Muscle of back (tissue), 13 donors: Measurements from ENCODE around the gene ESPNL. TPM values are rescaled to one million over a fixed set of nuclear protein-coding genes. Genes with fewer than 3 reads are reported as not detected.
"Not testable (repeated sequence)": the region's sequence is repeated elsewhere in the genome, so short reads cannot be mapped to it uniquely, and the experiment has no call there.

Source experiments
- DNase-seq, 3 donors: peaks; one replicate each; pipeline versions ENCODE4 v3.0.0 to v3.0.0-alpha.2; 2013
- long read RNA-seq, 9 donors: transcript quantifications; one replicate each; lab custom pipeline, GENCODE V29; 2026
- polyA plus RNA-seq, 10 donors: library from polyadenylated mRNA; unstranded; fragments of 120-200 nt; gene quantifications; one replicate each; pipeline ENCODE4 v1.2.1, GENCODE V29; 2013; ENCODE audit not compliant: insufficient read length in 10 of 10

The ESPNL gene
- 1 to 10 TPM in 6 of 10 donors, under 1 TPM in 4; 0.30 to 2.2 (median 1.1) TPM for polyA plus RNA-seq
- long read RNA-seq, donor 1: 0 reads
- long read RNA-seq, donor 2: 0 reads
- long read RNA-seq, donor 3: 0 reads
- long read RNA-seq, donor 4: 0 reads
- long read RNA-seq, donor 5: 0 reads
- long read RNA-seq, donor 6: 0 reads
- long read RNA-seq, donor 7: 0 reads
- long read RNA-seq, donor 8: 0 reads
- long read RNA-seq, donor 9: 0 reads

DNA sequence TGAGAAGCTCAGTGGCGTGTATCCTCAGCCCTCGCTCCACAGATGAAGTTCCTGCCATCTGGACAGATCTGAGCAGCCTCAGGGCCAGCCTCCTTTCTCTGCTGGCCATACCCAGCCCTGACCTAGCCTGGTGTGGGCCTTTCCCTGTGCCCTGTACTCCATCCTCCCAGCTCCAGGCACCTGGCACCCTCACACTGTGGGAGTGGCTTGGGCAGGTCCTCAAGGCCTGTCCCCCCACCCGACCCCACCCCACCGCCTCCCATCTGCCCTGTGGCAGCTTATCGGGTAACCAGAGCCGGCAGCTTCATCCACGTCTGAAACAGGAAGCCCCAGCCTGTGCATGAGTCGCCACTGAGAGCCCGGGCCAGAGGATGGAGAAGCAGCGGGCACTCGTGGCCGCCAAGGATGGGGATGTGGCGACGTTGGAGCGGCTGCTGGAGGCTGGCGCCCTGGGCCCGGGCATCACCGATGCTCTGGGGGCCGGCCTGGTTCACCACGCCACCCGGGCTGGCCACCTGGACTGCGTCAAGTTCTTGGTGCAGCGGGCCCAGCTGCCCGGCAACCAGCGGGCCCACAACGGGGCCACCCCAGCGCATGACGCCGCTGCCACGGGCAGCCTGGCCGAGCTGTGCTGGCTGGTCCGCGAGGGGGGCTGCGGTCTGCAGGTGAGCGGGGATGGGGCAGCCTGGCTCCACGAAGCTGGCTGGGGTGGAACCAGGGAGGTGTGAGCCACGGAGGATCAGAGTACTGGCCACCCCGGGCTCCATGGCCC, at the start of gene ESPNL:
ESPNL (plus strand) TSS at position 292 of the 772 bp plus-strand sequence; CDS start at position 372, 80 bp downstream.
- DNase-seq: no peak

DNA sequence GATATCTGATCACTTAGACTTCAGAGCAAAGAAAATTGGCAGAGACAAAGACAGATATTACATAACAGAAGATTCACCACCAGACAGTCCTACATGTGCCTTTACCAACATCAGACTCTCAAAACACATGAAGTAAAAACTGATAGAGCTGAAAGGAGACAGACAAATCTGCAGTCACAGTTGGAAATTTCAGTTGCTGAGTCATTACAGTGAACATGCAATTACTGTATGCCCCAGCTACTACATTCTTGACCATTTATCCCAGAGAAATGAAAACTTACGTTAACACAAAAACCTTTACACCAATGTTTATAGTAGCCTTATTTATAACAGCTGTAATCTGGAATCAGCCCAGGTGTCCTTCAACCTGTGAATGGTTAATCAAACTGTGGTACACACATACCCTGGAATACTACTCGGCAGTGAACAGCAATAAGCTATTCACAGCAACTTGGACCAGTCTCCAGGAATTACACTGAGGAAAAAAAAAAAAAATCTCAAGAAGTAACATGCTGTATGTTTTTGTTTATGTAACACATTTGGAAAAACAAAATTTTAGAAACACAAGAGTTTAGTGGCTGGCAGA, 46.9 kb upstream of the ESPNL start:
- no peak for DNase-seq

DNA sequence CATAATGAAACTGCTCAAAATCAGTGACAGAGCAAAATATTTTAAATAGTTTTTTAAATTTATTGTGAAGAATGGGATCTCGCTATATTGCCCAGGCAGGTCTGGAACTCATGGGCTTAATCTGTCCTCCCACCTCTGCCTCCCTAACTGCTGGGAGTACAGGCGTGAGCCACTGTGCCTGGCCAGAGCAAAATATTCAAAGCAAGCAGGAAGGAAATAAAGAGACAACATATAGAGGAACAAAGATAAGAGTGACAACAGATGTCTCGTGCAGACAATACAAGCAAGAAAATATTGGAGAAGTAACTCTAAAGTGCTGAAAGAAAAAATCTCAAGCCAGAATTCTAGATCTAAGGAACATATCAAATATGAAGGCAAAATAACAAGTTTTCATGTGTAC, 44.3 kb upstream of the ESPNL start:
- no peak for DNase-seq

- not testable (repeated sequence) for DNase-seq
Observed at GRCh38 chr2:238057696-238058575, 42.2 kb upstream of the ESPNL start.

DNA sequence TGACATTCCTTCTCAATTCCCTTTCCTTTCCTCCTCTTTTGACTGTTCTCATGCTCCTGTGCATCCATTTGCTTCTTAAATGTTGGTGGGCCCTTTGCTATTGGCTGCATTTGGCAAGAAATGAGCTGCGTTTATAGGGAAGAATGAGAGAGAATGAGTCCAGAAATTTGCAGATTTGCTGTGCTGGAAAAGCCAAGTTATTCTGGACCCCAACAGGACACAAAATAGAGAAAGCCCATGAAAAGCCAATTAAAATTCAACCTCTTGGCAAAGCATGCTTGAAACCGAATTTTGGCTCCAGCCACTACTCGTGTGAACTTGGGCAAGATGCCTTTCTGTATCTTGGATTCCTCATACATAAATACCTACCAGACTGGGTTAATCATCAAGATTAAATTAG, 40.6 kb upstream of the ESPNL start:
- DNase-seq: no peak

DNA sequence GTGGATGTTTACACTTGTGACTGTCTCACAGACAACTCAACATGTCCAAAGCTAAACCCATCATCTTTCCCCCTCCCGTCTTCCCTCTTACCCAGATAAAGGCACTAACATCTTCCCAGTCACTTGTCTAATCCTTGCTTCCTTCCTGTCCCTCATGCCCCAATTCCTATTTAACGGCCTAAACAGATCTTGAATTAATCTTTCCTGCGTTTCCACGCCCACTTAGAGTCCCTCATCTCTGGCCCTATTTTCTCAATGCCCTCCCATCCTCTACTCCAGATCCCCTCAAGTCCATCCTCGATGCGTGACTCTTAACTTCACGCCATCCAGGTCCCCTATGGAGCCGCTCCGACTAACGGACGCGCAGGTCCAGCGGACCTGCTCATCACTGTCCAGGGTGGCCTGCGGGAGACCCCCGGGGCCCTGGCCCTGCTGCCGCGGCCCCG, 40.0 kb upstream of the ESPNL start:
- DNase-seq: peak in 2 of 3 donors; percentile 9 to 38

- peak; percentile 98 to 99 (median 99) for DNase-seq
Observed at GRCh38 chr2:238060542-238061314, 39.4 kb upstream of the ESPNL start, which contains the start of gene SCLY. SCLY (plus strand) TSS chr2:238061001; CDS start chr2:238061055, 54 bp downstream.

GRCh38 chr2:238061315-238062202, 38.6 kb upstream of the ESPNL start:
- peak; percentile 4 to 65 (median 38) for DNase-seq

DNA sequence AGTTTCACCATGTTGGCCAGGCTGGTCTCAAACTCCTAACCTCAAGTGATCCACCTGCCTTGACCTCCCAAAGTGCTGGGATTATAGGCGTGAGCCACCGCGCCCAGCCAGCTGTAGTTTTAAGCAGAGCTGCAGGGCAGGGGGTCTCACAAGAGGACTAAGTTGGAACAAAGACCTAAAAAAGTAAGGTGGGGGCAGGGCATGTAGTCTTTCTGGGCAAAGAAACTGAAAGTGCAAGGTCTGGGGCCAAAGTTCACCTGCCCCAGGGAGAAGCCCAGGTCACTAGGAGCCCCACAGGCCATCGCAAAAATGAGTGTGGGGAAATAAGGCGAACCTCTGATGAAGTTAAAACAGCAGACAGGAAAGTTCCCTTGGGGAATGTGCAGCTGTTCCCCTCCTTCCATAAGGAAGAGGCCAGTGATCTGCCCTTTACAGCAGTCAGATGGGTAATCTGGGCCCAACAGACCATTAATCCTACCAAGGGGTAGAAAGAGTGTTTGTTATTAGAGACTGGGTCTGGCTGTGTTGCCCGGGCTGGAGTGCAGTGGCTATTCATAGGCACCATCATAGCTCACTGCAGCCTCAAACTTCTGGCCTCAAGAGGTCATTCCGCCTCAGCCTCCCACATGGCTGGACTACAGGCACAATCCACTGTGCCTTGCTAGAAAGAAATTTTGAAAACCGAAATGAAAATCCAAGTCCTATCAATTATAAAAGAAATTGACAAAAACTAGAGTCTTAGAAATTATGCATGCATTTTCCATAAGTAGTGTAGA, 36.5 kb upstream of the ESPNL start:
- no peak for DNase-seq

DNA sequence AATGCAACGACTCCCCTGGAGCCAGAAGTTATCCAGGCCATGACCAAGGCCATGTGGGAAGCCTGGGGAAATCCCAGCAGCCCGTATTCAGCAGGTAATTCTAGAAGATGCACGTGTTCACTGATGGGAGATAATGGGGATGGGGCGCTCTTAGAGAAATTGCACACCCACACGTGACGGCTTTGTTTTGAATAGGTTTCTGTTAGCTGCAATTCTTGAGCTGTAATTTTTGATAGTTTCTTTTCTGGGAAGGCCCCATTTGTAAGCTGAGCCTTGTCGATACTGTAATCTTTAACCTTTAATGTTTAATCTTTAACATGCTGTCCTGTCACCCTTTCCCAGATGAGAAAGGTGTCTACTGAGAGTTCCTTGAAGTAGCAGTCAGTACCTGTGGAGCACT, 35.8 kb upstream of the ESPNL start:
- no peak for DNase-seq

DNA sequence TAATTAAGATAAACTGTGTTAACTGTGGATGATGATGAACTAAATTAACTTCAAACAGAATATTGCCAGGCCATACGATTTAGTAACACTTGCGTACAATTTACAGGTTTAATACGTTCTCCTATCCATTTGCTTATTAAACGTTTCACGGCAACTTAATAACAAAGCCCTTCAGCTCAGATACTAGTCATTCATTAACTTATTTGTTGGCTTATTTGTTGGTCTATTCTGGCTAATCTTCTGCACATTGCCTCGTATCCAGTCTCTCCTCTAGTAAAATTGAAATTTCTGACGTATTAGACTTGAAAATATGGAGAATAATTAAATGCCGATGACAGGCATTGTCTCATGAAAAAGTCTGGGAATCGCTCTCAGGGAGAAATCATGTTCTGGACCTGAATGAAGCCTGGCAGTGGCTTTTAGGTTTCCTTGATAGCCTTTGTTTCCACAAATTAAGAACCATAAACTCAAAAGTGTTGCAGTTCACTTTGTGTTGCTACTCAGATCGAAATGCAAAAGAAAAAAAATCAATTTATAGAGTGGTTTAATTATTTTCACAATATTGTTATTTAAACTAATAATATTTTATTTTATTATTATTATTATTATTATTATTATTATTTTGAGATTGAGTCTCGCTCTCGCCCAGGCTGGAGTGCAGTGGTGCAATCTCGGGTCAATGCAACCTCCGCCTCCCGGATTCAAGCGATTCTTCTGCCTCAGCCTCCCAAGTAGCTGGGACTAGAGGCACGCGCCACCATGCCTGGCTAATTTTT, 34.9 kb upstream of the ESPNL start:
- DNase-seq: no peak

DNA sequence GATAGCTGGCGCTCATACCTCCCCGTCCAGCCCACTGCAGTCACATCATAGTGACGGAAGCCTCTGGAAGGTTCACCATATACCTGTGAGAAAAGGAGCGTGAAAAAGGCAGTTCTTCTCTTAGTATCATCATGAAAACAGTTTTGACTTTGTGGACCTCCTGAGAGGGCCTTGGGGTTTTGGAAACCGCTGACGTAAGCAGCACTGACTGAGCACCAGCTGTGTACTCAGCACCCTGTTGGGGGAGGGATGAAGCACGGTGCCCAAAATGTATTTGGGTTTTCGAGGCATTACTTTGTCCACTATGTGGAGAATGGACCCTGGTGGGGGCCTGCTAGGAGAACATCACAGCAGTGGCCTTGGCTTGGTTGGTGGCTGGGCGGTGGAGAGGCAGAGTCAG, 33.9 kb upstream of the ESPNL start:
- no peak for DNase-seq

DNA sequence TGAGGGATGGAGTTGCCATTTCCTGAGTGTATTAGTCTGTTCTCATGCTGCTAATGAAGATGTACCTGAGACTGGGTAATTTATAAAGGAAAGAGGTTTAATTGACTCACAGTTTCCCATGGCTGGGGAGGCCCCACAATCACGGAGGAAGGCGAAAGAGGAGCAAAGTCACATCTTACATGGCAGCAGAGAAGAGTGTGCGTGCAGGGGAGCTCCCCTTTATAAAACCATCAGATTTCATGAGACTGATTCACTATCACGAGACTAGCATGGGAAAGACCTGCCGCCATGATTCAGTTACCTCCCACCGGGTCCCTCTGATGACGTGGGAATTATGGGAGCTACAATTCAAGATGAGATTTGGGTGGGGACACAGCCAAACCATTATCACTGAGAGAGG, 33.4 kb upstream of the ESPNL start:
- DNase-seq: not testable (repeated sequence)

GRCh38 chr2:238067939-238068338, 32.2 kb upstream of the ESPNL start:
- no peak for DNase-seq

DNA sequence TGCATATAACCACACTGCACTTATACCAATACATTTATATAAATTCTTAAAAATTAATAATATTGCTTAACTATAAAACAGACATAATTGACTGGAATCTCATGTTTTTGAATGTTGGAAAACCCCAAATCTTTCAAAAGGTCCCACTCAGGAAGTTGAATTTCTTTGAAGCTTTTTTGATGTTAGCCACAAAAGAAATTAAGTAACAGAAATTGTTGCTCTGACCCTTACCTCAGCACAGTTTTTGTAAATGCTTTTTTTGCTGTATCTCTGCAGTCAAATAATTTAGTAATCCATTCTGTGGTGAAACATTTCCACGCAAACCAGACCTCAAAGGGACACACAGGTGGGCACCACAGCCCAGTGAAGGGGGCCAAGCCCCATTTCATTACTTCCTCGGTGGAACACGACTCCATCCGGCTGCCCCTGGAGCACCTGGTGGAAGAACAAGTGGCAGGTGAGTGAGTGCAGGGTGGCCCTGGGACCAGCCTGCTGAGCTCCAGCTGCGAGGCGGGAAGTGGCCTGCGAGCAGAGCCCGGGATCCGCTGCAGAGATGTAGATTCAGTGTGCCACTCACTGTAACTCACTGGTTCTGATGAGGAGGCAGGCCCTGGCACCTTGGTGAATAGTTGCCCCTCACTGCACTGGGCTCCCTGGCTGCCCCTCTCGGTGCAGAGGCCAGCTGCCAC, 31.0 kb upstream of the ESPNL start:
- no peak for DNase-seq

DNA sequence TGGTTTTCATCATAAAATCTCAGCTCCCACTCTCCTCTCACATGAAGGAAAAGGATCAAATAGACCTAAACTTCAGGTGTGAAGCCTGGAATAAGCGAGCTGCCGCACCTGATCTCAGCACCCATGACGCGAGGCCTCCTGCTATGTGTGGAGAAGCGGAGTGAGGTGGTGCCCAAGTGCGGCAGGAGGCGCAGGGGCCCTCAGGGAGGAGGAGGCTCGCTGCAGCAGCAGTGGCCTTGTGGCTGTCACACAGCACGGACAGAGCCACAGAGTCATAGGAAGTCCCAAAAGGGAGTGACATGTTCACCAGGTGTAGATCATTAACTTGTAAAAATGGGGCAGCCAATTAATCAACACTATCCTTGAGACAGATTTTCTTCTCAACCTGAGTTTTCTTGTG, 30.3 kb upstream of the ESPNL start:
- no peak for DNase-seq

DNA sequence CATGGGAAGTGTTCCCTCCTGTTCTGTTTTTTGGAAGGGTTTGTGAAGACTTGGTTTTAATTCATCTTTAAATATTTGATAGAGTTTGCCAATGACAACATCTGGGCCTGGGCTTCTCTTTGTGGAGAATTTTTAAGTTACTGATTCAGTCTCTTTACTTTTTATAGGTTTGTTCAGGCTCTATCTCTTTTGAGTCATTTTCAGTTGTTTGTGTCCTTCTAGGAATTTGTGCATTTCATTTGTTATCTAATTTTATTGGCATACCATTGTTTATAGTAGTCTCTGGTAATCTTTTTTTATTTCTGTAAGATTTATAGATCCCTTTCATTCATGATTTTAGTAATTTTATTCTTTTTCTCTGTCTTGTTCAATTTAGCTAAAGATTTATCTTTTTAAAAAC, 24.7 kb upstream of the ESPNL start:
- DNase-seq: no peak

GRCh38 chr2:238077292-238077691, 22.8 kb upstream of the ESPNL start:
- DNase-seq: no peak
